Fibroblast of lung (primary cell): Measurements from ENCODE around the gene S100B.

Experiments used
- EZH2 ChIP-seq: IDR thresholded peaks from 2 replicates; pipeline ENCODE4 v1.5.1; 2012; ENCODE audit warnings: low read length, control low read depth, mild to moderate bottlenecking; ENCODE audit errors: missing control alignments
- TF ChIP-seq, protein P1 (sequence below), 2 donors: IDR thresholded peaks in 1 of 2; conservative IDR thresholded peaks in 1 of 2; 1 replicate in 1 of 2; 2 replicates in 1 of 2; pipeline ENCODE4 v1.5.1; 2011 to 2012; ENCODE audit warnings: low read length in 2 of 2, control low read depth in 1 of 2, inconsistent platforms in 1 of 2, low read depth in 1 of 2, mild to moderate bottlenecking in 1 of 2

DNA sequence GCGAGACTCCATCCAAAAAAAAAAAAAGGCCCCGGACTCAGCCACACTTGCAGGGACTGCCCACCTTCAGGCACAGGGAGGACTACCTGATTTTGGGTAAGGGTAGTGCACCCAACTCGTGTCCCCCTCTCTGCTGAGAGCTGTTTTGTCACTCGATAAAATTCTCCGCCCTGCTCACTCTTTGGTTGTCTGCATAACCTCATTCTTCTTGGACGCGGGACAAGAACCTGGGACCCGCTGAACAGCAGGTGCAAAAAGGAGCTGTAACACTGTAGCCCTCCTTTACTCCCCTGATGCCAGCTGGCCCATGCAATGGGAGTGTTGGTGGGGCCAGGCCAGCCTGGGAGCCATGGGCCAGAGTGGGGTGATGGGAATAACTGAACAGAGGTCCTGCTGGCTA is 10.6 kb downstream of the S100B start:
- TF ChIP-seq, protein P1, sequence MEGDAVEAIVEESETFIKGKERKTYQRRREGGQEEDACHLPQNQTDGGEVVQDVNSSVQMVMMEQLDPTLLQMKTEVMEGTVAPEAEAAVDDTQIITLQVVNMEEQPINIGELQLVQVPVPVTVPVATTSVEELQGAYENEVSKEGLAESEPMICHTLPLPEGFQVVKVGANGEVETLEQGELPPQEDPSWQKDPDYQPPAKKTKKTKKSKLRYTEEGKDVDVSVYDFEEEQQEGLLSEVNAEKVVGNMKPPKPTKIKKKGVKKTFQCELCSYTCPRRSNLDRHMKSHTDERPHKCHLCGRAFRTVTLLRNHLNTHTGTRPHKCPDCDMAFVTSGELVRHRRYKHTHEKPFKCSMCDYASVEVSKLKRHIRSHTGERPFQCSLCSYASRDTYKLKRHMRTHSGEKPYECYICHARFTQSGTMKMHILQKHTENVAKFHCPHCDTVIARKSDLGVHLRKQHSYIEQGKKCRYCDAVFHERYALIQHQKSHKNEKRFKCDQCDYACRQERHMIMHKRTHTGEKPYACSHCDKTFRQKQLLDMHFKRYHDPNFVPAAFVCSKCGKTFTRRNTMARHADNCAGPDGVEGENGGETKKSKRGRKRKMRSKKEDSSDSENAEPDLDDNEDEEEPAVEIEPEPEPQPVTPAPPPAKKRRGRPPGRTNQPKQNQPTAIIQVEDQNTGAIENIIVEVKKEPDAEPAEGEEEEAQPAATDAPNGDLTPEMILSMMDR (conservative IDR thresholded peaks at IDR 0.05 in 1 of 2, IDR thresholded peaks at IDR 0.05 in 1 of 2; ENCODE audit: low read depth in 1 of 2, low read length in 2 of 2): no peak
- no peak for TF ChIP-seq EZH2
